T1000 (cell line): ENCODE measurements around the gene AMBP.

ENCODE experiments used
- DNase-seq: peaks from one replicate; lab custom pipeline; 2025; ENCODE audit warnings: mixed read lengths; lab: John Stamatoyannopoulos, UW

AMBP gene

DNA sequence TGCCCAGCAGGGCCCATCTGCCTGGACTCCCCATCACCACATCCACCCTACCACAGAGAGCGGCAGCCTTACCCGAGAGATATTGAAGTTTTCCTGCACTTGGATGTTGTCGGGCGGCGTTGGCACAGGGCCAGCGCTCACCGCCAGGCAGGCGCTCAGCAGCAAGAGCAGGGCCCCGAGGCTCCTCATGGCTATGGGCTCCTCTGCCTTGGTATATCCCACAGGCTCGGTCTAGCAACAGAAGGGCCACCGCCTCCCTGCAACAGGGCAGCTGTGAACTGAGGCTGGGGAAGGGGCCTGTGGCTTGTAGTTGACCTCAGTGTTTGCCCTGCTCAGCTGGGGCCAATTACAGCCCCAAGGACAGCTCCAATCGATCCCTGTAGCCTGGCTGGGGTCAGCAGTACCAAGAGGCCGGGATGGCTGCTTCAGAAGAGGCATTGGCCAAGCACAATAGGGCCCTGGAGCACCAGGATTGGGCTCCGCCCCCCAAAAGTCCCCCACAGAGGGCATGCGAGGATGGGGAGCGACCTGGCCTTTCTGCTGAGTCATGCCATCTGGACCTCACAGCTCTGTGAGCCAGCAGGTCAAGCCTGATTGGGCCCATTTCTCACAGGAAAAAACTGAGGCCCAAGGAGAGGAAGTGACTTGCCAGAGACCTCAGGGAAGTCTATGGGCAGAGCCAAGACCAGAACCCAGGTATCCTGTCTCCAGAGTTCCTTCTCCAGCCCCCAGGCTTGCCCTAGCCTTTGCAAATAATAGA, at the start of gene AMBP:
TSS of gene AMBP (minus strand) at position 280 of the 760 bp plus-strand sequence. CDS start at position 189, 91 bp downstream.
- DNase-seq = no peak

DNA sequence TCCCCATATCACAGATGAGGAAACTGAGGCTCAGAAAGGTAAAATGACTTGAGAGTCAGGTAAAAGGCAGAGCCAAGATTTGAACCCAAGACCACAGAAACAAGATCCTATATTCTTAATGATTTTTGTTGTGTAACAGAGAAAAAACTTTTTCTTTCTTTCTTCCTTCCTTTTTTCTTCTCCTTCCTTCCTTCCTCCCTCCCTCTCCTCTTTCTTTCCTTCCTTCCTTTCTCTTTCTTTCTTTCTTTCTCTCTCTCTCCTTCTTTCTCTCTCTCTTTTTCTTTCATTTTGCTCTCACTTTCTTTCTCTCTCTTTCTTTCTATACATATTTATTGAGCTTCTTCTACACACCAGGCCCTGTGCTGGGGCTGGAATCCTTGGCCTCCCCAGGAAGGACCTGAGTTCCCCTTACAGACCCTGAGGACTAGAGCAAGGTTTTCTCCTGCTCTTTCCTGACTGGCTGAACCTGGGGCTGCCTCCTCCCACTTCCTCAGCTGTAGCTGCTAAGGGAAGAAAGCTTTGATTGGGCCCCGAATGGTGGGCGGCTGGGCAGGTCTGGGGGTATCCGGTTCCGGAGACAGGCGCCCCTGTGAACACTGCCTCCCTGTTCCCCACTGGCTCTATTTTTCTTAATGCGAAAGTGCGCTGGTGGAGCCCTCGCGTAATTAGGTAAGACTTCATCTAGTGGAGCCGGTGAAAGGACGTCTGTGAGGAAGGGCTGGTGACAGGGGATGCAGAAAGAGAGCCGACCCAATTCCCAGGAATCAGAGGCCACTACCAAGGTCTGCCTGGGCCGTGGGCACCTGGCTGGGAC, 48.4 kb upstream of the AMBP start:
- DNase-seq = no peak

DNA sequence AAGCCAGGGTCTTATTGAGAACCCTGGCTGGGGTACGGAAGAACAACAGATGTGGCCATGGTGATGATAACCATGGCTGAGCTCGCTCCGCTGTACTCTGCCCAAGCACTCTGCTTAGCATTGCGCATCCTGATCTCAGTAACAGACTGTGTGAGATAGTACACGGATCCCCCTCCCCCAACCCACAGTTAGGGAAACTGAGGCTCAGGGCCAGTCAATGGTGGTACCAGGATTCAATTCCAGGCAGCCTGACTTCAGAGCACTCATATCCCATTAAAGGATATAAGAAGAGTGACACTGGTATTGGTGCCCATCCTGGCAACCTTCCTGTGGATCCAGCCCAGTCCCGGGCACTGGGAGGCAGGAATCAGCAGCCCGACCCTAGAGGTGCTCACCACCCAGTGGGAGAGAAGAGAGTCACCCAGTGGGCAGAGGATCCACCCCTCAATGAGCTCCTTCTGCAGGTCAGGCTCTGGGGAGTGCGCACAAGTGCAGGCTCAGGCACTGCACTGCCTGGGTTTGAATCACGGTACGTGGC, 47.4 kb upstream of the AMBP start:
- no peak for DNase-seq

DNA sequence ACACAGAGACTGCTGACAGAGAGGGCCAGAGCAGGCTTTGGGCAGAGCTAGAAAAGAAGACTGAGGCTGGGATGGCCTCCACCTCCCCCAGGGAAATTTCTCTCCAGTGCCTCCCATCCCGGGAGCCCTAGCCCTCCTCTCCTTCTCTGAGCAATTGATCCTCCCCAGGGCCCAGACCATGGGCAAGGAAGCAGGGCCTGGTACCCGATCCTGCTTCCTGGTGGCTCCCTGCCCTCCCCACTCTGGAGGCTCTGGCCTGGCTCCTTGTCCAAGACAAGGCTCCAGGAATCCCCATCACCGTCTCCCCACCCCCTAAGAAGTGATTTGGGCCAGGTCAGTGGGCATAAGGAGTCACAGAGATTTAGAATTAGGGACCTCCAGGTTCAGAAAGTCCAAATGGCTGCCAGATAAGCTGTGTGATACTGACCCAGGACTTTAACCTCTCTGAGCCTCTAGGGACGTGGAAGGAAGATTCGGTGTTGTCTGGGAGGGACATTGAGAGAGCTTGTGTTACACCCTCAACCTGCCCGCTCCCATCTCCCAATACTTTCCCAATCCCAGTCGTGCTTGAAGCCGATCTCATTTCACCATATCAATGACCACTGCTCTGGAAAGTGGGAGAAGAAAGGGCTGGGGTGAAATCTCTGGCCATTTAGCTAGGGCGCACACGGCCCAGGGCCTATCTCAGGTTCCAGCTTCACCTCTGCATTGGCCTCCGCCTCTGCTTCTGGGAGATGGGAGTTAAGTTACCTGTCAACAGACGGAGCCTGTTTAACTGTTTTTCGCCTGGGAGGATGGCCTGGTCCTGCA, 46.8 kb upstream of the AMBP start:
- DNase-seq = no peak

DNA sequence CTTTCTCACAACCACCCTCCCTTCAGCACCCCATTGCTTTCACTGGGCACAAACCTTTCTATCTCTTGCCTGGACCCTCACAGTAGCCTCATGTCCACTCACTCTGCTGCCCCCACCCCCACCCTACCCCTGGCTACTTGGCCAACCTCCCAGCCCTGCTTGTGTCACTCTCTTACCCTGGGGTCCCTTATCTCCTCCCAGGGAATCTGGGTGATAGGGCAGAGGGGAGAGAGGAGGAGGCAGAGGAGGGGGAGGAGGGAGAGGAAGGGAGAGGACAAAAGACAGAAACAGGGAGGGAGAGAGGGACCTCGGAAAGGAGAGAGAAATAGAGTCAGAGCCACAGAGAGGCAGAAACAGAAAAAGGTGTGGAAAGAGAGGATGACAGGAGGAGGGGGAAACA, 46.0 kb upstream of the AMBP start:
- DNase-seq = no peak

DNA sequence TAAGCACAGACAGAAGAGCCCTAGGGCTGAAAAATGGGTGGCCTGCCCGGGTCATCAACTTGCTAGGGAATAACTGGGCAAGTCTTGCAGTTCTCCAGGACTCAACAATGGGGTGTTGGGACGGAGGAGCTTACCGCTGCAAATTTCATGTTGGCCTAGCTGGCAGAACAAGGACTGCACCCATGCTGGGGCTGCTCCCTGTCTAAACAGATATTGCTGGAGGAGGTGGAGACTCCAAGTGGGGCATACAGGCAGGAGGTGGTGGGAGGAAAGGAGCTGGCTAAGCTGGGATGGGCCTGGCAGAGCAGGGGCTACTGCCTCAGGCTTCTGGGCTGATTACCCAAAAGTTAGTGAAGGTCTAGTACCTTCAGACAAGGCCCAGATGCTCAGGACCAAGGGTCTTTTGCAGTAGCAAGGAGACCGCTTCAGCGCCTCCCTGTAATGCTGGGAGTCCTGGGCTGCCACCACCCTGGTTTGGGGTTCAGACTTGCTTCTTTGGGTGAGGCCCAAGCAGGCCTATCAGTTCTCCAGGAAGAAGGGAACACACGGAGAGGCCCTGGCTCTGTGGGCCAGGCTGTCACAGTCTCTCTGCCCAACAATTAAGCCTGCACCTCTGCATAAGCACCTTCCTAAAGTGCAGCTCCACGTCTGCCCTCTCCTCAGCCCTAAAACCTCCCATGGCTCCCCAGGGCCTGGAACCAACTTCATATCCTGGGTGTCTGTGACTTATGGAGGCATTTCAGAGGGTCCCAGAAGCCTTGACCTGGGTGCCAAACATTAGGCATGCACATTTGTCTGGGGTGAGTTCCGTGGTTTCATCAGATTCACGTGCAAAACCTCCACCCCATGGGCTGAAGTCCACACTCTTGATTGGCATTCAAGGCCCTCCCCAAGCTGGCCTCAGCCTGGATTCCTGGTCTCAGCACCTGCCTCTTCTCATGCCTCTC, 45.2 kb upstream of the AMBP start:
- no peak for DNase-seq

DNA sequence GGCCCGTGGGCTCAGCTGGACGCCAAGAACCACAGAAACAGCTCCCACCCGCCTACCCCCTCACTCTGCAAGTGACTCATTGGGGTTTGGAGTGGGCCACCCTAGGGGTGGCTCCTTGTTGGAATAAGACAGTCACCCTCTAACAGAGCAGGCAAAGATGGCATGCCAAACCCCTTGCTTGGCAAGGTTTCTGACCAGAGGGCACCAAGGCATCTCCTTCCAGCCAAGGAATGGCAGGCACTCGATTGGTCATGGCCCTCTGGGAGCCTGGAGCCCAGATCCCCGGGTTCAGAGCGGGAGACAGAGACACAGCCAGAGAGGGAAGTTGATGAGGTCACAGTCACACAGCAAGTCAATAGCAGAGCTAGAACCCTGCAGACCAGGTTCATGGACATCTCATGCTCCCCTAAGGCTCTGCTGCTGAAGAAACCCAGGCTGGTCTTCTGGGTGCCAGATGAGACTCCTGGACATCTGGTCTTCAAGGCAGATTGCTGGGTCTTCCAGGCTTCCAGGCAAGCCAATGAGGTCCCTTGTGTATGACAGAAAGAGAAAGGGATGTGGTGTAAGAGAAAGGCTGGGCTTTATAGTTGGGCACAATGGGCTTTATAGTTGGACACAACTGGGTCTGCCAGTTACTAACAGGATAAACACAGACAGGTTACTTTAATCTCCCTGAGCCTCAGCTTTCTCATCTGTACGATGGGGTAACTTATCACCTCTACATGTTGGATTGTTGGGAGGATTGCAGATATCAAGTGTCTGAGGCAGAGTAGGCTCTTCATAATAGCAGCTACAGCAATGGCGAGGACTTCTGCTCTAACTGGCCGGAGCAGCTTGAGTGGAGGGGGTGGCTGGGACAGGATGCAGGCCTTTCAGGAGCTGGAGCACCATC, 44.3 kb upstream of the AMBP start:
- DNase-seq = no peak

DNA sequence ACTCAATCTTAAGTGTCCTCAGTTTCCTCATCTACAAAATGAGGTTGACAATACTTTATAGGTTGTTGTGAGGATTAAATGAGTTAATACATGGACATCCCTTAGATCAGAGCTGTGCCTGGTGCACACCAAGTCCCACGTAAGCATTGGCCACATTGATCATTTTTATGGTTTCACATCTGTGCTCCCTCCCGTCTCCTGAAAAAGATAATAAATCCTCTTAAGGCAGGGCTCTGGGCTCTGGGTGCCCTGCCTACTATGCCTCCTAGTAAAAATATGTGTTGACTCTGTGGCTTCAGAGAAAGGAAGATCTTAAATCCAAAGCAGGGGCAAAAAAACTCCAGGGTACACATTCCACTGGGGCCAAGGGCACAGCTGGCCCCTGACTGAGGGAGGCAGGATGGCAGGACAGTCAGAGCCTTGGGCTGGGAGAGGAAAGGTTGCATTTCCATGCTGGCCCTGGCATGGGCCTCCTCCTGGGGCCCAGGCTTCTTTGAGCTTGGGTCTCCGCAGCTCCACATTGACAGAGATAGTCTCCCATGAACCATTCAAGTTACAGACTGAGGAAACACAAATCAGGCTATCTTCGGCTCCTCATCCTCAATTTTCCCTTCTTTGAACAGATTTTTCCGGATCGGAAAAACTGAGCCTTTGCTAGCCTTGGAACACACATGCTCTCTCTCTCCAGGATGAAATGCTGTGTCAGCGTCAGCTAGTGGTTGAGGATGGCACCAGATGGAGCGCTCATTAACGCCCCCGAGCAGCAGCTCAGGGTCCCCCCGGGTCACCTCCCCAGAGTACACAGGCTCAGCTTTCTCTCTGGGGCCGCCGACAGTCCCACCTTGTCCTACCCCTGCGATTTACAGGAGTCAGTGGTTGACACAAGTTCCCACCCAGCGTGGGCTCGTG, 43.4 kb upstream of the AMBP start:
- no peak for DNase-seq

DNA sequence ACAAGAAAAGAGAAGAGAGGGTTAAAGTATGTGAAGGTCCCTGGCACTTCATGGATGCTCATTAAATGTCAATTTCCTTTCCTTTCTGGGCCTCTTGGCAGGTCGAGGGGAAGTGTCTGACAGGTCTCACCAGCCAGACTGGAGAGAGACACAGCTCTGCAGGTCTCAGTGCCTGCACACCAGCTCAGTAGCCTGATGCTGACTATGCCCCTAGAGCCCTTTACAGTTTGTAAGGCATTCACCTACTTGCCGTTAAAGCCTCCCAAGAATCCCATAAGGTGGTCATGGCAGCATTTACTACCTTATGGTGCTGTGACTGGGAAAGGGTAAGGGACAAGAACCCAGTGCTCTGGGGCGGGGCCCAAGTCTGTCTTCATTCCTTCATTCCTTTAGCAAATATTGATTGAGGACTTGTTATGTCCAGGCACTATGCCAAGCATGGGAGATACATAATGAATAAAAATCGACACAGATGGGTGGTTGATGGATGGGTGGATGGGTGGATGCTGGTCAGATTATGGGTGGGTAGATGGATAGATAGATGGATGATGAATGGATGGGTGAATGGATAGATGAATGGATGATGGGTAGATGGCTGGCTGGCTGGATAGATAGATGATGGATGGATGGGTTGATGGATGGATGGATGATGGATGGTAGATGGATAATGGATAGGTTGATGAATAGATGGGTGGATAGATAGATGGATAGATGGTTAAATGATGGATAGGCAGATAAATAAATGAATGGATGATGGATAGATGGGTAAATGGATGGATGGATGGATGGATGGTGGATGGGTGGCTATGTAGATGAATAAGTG, 42.3 kb upstream of the AMBP start:
- DNase-seq = no peak

DNA sequence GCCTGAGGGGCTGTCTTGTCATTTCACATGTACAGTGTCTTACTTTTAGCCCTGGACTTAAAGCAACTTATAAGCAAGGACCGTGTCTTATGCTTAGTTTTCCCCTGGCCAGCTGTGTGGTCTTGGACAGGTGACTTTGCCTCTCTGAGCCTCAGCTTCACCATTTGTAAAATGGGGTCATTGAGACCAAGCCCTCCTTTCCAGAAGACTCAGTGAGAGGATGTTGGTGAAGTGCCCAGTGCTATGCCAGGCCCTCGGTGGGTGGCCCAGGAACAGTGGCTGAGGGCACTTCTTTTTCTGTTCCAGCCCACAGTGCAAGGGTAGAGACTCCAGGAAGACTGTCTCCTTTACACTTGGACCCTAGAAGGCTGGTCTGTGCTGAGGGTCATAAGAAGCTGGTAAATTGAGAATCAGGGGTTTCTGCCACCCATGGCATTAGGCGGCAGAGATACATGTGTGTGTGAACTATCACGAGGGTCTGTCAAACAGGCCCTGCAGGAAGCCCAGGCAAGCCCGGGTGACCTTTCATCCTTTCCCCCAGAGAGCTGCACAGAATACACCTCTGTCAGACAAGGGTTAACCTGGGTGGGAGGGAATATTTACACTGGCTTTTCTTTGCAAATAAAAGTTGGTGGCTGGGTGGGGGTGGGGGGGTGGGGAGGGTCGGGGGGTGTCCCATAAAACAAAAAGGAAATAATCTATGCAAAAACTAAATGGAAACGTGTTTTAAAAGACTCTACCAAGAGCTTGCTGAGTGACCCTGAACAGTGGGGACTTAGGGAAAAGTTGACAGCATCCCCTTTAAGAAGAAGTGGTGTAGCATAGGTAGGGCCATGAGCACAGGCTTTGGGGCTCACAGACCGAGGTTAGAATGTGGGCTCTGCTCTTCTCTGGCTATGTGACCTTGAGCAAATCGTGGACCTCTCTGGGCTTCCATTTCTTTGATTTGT, 41.4 kb upstream of the AMBP start:
- no peak for DNase-seq

DNA sequence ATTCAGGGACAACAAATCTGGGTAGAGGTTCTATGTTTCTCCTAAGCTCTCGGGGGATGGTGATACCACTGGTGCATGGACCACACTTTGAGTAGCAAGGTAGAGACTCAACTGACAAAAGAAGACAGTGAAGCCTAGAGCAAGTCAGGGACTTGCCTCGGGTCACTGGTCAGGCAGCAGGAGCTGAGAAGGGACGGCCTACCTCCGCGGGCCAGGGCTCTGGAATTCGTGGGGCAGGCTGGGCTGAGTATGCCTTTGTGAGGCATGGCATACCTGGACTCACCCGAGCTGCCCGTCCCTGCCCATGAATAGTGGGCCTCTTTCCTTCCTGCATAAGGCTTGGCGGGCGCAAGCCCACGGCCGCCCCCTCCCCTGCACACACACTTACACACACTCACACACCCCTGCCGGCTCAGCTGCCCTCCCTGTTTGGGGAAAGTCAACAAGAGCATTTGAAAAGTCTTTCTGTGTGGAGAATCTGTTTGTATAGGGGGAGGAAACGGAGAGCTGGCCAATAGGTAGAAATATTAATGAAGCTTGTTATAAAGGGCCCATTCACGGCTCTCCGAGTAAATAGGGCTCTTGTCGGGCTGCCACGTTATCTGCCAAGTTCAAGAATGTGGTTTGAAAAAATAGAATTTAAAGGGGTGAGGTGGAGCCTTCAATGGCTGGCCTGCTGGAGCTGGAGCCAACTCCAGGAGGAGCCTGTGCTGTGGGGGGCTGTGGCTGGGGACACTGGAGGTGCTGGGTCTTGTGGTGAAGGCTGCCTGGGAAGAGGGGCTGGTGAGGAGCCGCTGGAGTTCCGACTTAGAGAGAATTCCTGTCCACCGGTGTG, 40.1 kb upstream of the AMBP start:
- DNase-seq = no peak

DNA sequence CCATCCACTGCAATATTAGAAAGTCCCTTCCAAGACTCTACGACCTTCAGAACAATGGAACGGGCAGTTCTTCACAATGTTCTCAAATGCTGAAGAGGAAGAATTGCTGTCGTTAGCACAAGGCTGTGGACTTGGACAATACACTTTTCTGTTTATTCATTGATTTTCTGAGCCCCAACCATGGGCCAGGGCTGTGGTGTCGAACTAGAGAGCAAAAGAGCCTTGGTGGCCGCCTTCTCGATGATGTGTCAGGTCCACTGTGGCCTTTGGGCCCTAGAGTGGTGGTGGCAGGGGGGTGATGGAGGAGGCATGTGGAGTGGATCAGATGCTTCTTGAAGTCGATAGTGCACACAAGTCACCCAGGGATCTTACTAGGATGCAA, 39.5 kb upstream of the AMBP start:
- DNase-seq = no peak

DNA sequence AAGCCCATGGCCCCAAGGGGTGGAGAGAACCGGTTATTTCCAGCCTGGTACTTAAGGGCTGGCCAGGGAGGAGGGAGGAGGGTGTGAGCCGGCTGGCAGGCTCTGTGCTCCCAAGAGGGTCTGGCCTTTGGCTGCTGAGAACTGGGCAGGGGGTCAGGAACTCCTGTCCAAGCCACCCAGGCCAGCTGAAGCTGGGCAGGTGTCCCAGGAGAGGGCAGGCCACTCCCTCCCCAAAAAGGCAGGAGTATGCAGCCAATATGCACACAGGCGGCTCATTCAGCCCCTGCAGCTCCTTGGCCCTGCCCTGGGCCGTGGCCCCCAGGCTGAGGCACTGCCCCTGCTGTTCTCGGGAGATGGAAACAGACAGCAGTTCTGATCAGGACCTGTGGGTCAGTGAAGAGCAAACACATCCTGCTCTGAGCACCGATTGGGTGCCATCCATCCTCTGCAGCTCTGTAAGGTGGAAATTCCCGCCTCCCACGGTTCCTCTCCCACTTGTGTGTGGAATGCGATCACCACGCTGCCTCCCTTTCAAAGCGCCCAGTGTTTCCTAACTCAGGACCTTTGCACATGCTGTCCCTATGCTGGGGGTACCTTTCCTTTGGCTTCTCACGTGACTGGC, 38.1 kb upstream of the AMBP start:
- DNase-seq = no peak

DNA sequence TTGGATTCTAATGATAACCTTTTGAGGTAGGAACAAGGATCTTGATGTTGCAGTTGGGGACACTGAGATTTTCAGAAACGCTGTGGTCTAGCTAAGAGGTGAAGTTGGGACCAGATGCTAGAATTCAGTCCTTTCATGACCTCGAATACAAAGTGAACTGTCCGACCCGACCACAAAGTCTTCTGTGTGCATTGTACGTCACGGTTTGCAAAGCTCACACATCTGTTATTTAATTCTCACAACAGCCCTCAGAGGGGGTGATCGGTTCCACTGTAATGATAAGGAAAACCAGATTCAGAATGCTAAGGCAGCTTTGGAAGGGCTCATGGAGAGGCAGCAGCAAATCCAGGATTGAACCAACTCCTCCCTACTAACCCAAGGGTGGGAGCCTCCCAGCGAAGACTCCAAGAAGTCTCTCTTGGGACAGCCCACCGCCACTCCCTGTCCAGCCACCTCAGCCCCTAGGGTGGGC, 37.6 kb upstream of the AMBP start:
- DNase-seq = no peak

DNA sequence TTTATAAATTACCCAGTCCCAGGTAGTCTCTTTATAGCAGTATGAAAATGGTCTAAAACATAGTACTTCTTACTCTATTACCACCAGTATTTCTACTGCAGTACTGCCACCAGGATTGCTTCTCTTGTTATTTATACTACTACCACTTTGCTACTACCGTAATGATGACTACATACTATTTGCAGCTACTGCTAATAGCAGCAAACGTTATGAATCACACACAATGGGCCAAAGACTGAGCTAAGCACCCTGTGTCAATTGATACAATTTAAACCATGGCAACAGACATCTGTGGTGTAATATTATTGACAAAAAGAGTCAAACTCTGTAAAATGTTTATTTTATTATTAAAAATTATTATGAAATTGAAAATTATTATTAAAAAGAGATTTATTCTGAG, 36.3 kb upstream of the AMBP start:
- DNase-seq = no peak
